SK-N-SH (cell line): ENCODE measurements around the gene PRUNE1. TPM values are rescaled to one million over a fixed set of nuclear protein-coding genes. Genes with fewer than 3 reads are reported as not detected.
A peak's percentile ranks its signal among the peaks of the same experiment; 100 is the strongest.

Source experiments
- CTCF ChIA-PET: fragments of 300-600, 350-600 bp; formaldehyde crosslinking; extraction: SDS; loops from one replicate; lab custom pipeline; 2021; lab: Yijun Ruan, JAX
- POLR2A ChIA-PET: fragments of 350-600 bp; sonication (Branson Sonifier 250); formaldehyde crosslinking; extraction: SDS; loops from one replicate; lab custom pipeline; 2020; ENCODE audit warnings: antibody characterized with exemption, inconsistent platforms; lab: Yijun Ruan, JAX
- DNase-seq: peaks from one replicate; pipeline ENCODE4 v3.0.0; 2012
- H2AFZ ChIP-seq: fragments of 200-600 bp; sonication (generic); 2 replicates; pipeline ENCODE4 v1.8.1; 2016; ENCODE audit warnings: antibody characterized with exemption, mild to moderate bottlenecking, low read depth
- H3F3A ChIP-seq: fragments of 200-600 bp; sonication (generic); replicated peaks from 2 replicates; pipeline ENCODE3; 2016; ENCODE audit warnings: antibody characterized with exemption, mild to moderate bottlenecking; ENCODE audit not compliant: insufficient read depth
- H3K27ac ChIP-seq, 2 experiments: fragments of 200-500 bp in 1 of 2; fragments of 200-600 bp in 1 of 2; sonication (Bioruptor generic) in 1 of 2; sonication (generic), shearing (Covaris generic) in 1 of 2; 2 replicates each; pipeline versions ENCODE4 v1.5.1 to v1.6.1; 2014 to 2016; ENCODE audit warnings: low read depth in 2 of 2, inconsistent platforms in 1 of 2, low read length in 1 of 2, mild to moderate bottlenecking in 1 of 2, mixed read lengths in 1 of 2
- H3K27me3 ChIP-seq: fragments of 200-600 bp; sonication (generic), shearing (Covaris generic); 2 replicates; pipeline ENCODE4 v1.6.1; 2016; ENCODE audit warnings: mixed run types; ENCODE audit not compliant: insufficient read depth
- H3K36me3 ChIP-seq, 2 experiments: fragments of 200-500 bp in 1 of 2; fragments of 200-600 bp in 1 of 2; sonication (Bioruptor generic) in 1 of 2; sonication (generic) in 1 of 2; replicated peaks in 1 of 2; 2 replicates each; pipeline versions ENCODE3 to v1.5.1; 2014 to 2016; ENCODE audit warnings: low read length in 1 of 2, mild to moderate bottlenecking in 1 of 2; ENCODE audit not compliant: insufficient read depth in 2 of 2, control insufficient read depth in 1 of 2
- H3K4me1 ChIP-seq, 2 experiments: fragments of 200-500 bp in 1 of 2; fragments of 200-600 bp in 1 of 2; sonication (Bioruptor generic) in 1 of 2; sonication (generic), shearing (Covaris generic) in 1 of 2; 2 replicates each; pipeline versions ENCODE4 v1.5.1 to v1.6.1; 2014 to 2016; ENCODE audit warnings: low read depth in 1 of 2, low read length in 1 of 2, mixed run types in 1 of 2; ENCODE audit not compliant: insufficient read depth in 2 of 2, control insufficient read depth in 1 of 2
- H3K4me2 ChIP-seq: fragments of 200-600 bp; sonication (generic), shearing (Covaris generic); 2 replicates; pipeline ENCODE4 v1.6.1; 2017; ENCODE audit warnings: mixed run types
- H3K4me3 ChIP-seq, 2 experiments: fragments of 200-500 bp in 1 of 2; fragments of 200-600 bp in 1 of 2; sonication (Bioruptor generic) in 1 of 2; sonication (generic), shearing (Covaris generic) in 1 of 2; 2 replicates each; pipeline versions ENCODE4 v1.5.1 to v1.8.1; 2014 to 2016; ENCODE audit warnings: low read depth in 2 of 2, inconsistent platforms in 1 of 2, low read length in 1 of 2, mild to moderate bottlenecking in 1 of 2, mixed read lengths in 1 of 2, moderate library complexity in 1 of 2
- H3K79me2 ChIP-seq: fragments of 200-600 bp; sonication (generic); 2 replicates; pipeline ENCODE4 v1.8.1; 2017; ENCODE audit warnings: mild to moderate bottlenecking; ENCODE audit not compliant: insufficient read depth
- H3K9ac ChIP-seq: fragments of 200-600 bp; sonication (generic); 2 replicates; pipeline ENCODE4 v1.6.1; 2017; ENCODE audit warnings: mixed run types
- H3K9me2 ChIP-seq: fragments of 200-600 bp; sonication (generic); 2 replicates; pipeline ENCODE4 v1.6.1; 2017; ENCODE audit warnings: mixed run types
- H3K9me3 ChIP-seq: fragments of 200-600 bp; sonication (generic); 2 replicates; pipeline ENCODE4 v1.6.1; 2017; ENCODE audit warnings: mixed run types, mild to moderate bottlenecking, moderate library complexity
- H4K20me1 ChIP-seq: fragments of 200-600 bp; sonication (generic); 2 replicates; pipeline ENCODE4 v1.6.1; 2017; ENCODE audit warnings: mild to moderate bottlenecking, mixed run types; ENCODE audit not compliant: insufficient read depth
- FOXJ3 ChIP-seq: sonication (generic); formaldehyde crosslinking; IDR thresholded peaks from 2 replicates; pipeline ENCODE4 v1.5.1; 2020; ENCODE audit warnings: mild to moderate bottlenecking, missing genetic modification reagents
- FOXM1 ChIP-seq: IDR thresholded peaks from 2 replicates; pipeline ENCODE4 v1.4.0; 2012; ENCODE audit warnings: low read depth, mild to moderate bottlenecking
- GATA2 ChIP-seq: sonication (generic); formaldehyde crosslinking; IDR thresholded peaks from 2 replicates; pipeline ENCODE4 v1.5.0; 2020; ENCODE audit warnings: mild to moderate bottlenecking, missing genetic modification reagents
- IRF3 ChIP-seq: fragments of 150-350 bp; IDR thresholded peaks from 2 replicates; pipeline ENCODE4 v1.6.1; 2016; ENCODE audit warnings: mild to moderate bottlenecking, low read depth, low read length
- JUND ChIP-seq: IDR thresholded peaks from 2 replicates; pipeline ENCODE4 v1.4.0; 2012
- MEF2A ChIP-seq: IDR thresholded peaks from 2 replicates; pipeline ENCODE4 v1.4.0; 2012; ENCODE audit warnings: low read depth, borderline replicate concordance
- NFIC ChIP-seq: IDR thresholded peaks from 2 replicates; pipeline ENCODE4 v1.4.0; 2012; ENCODE audit warnings: borderline replicate concordance
- RCOR1 ChIP-seq: fragments of 150-350 bp; IDR thresholded peaks from 2 replicates; pipeline ENCODE4 v1.6.1; 2017; ENCODE audit warnings: antibody characterized with exemption, low read length
- RFX5 ChIP-seq: IDR thresholded peaks from 2 replicates; pipeline ENCODE4 v1.6.1; 2012; ENCODE audit warnings: mild to moderate bottlenecking, improper control_type of control experiment, low read length
- RXRA ChIP-seq: IDR thresholded peaks from 2 replicates; pipeline ENCODE4 v1.4.0; 2012; ENCODE audit warnings: low read depth, mild to moderate bottlenecking, borderline replicate concordance
- SIN3A ChIP-seq: IDR thresholded peaks from 2 replicates; pipeline ENCODE4 v1.6.1; 2012; ENCODE audit warnings: low read depth, mild to moderate bottlenecking, low read length, moderate library complexity, borderline replicate concordance
- USF1 ChIP-seq: IDR thresholded peaks from 2 replicates; pipeline ENCODE4 v1.4.0; 2012; ENCODE audit warnings: low read depth, borderline replicate concordance
- USF2 ChIP-seq: fragments of 150-350 bp; IDR thresholded peaks from 2 replicates; pipeline ENCODE4 v1.6.1; 2017; ENCODE audit warnings: antibody characterized with exemption, low read length, low read depth, borderline replicate concordance
- YY1 ChIP-seq: IDR thresholded peaks from 2 replicates; pipeline ENCODE4 v1.4.0; 2012; ENCODE audit warnings: low read depth, mild to moderate bottlenecking
- WGBS: methylation state at CpG from one replicate; pipeline ENCODE4 v1.1.6; 2017; ENCODE audit warnings: low lambda C conversion rate; 5-methylcytosine and 5-hydroxymethylcytosine counted together
- polyA plus RNA-seq, 3 experiments: library from polyadenylated mRNA; depleted of rRNA; stranded (reverse); fragments of >200 nt; gene quantifications; 2 replicates each; pipeline ENCODE4 v1.2.3, GENCODE V29; 2012
- TF ChIP-seq, protein P1 (sequence below): fragments of 200-600 bp; sonication (generic); IDR thresholded peaks from 2 replicates; pipeline ENCODE4 v1.6.1; 2017; ENCODE audit warnings: antibody characterized with exemption, mild to moderate bottlenecking, moderate library complexity
- TF ChIP-seq, protein P2 (sequence below): IDR thresholded peaks from 2 replicates; pipeline ENCODE4 v1.6.1; 2012; ENCODE audit warnings: mild to moderate bottlenecking, low read depth, low read length, moderate library complexity
- TF ChIP-seq, protein P3 (sequence below): IDR thresholded peaks from 2 replicates; pipeline ENCODE4 v1.4.0; 2012; ENCODE audit warnings: low read depth, borderline replicate concordance

PRUNE1 gene
- polyA plus RNA-seq, 1 of the 3 experiments (the other 2 are of a cell fraction): 7.3 TPM

- peak; percentile 86 for TF ChIP-seq RFX5
- TF ChIP-seq, protein P1, sequence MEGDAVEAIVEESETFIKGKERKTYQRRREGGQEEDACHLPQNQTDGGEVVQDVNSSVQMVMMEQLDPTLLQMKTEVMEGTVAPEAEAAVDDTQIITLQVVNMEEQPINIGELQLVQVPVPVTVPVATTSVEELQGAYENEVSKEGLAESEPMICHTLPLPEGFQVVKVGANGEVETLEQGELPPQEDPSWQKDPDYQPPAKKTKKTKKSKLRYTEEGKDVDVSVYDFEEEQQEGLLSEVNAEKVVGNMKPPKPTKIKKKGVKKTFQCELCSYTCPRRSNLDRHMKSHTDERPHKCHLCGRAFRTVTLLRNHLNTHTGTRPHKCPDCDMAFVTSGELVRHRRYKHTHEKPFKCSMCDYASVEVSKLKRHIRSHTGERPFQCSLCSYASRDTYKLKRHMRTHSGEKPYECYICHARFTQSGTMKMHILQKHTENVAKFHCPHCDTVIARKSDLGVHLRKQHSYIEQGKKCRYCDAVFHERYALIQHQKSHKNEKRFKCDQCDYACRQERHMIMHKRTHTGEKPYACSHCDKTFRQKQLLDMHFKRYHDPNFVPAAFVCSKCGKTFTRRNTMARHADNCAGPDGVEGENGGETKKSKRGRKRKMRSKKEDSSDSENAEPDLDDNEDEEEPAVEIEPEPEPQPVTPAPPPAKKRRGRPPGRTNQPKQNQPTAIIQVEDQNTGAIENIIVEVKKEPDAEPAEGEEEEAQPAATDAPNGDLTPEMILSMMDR: no peak
Measured at GRCh38 chr1:151008244-151009205, at the start of gene PRUNE1 (continued).

DNA sequence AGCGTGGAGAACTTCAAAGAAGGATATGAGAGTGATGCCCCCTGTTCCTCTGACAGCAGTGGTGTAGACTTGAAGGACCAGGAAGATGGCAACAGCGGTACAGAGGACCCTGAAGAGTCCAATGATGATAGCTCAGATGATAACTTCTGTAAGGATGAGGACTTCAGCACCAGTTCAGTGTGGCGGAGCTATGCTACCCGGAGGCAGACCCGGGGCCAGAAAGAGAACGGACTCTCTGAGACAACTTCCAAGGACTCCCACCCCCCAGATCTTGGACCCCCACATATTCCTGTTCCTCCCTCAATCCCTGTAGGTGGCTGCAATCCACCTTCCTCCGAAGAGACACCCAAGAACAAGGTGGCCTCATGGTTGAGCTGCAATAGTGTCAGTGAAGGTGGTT is 47.6 kb upstream of the PRUNE1 start:
- H3K4me2 ChIP-seq: no peak overlapping the region
- DNase-seq: no peak
- H3K4me3 ChIP-seq: no peak overlapping the region
- no peaks in the 10 kb centered on the region for H3K9me2 ChIP-seq
- no peak overlapping the region for H3K9ac ChIP-seq
- no peaks in the 10 kb centered on the region for H3K79me2 ChIP-seq
- H4K20me1 ChIP-seq: no peaks in the 10 kb centered on the region
- TF ChIP-seq, protein P2, sequence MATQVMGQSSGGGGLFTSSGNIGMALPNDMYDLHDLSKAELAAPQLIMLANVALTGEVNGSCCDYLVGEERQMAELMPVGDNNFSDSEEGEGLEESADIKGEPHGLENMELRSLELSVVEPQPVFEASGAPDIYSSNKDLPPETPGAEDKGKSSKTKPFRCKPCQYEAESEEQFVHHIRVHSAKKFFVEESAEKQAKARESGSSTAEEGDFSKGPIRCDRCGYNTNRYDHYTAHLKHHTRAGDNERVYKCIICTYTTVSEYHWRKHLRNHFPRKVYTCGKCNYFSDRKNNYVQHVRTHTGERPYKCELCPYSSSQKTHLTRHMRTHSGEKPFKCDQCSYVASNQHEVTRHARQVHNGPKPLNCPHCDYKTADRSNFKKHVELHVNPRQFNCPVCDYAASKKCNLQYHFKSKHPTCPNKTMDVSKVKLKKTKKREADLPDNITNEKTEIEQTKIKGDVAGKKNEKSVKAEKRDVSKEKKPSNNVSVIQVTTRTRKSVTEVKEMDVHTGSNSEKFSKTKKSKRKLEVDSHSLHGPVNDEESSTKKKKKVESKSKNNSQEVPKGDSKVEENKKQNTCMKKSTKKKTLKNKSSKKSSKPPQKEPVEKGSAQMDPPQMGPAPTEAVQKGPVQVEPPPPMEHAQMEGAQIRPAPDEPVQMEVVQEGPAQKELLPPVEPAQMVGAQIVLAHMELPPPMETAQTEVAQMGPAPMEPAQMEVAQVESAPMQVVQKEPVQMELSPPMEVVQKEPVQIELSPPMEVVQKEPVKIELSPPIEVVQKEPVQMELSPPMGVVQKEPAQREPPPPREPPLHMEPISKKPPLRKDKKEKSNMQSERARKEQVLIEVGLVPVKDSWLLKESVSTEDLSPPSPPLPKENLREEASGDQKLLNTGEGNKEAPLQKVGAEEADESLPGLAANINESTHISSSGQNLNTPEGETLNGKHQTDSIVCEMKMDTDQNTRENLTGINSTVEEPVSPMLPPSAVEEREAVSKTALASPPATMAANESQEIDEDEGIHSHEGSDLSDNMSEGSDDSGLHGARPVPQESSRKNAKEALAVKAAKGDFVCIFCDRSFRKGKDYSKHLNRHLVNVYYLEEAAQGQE: no peak
- TF ChIP-seq SIN3A (no peak), NFIC (no peak), JUND (no peak), FOXM1 (no peak), GATA2 (CRISPR knock-in tag) (no peak), IRF3 (no peak), MEF2A (no peak), USF1 (no peak), RFX5 (no peak), RCOR1 (no peak), USF2 (no peak), YY1 (no peak), RXRA (no peak), FOXJ3 (CRISPR knock-in tag) (no peak)
- TF ChIP-seq, protein P3, sequence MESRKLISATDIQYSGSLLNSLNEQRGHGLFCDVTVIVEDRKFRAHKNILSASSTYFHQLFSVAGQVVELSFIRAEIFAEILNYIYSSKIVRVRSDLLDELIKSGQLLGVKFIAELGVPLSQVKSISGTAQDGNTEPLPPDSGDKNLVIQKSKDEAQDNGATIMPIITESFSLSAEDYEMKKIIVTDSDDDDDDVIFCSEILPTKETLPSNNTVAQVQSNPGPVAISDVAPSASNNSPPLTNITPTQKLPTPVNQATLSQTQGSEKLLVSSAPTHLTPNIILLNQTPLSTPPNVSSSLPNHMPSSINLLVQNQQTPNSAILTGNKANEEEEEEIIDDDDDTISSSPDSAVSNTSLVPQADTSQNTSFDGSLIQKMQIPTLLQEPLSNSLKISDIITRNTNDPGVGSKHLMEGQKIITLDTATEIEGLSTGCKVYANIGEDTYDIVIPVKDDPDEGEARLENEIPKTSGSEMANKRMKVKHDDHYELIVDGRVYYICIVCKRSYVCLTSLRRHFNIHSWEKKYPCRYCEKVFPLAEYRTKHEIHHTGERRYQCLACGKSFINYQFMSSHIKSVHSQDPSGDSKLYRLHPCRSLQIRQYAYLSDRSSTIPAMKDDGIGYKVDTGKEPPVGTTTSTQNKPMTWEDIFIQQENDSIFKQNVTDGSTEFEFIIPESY: no peak
- no peaks in the 10 kb centered on the region for H3K9me3 ChIP-seq
- no peaks in the 10 kb centered on the region for H3K4me1 ChIP-seq
- ChIA-PET CTCF (interaction anchor here (0.6 to 1.0 kb wide), 2 partner anchors 33 to 45 kb away, joined by 3 to 4 read pairs; partner anchors contain the start of gene MINDY1), POLR2A (no interaction called here)
- H3K27me3 ChIP-seq: no peaks in the 10 kb centered on the region
- no peak overlapping the region for H3K27ac ChIP-seq
- peaks cover 11% of the 10 kb centered on the region for H3F3A ChIP-seq
- H2AFZ ChIP-seq: no peak overlapping the region
- whole genome bisulfite sequencing: 95% methylated on average over 7 of the region's 7 CpGs
- H3K36me3 ChIP-seq: peaks cover 62 to 66% of the 10 kb centered on the region in 2 experiments
